GM19238 (cell line): ENCODE data around the gene LZTFL1.

Source experiments
- DNase-seq: peaks from one replicate; pipeline ENCODE4 v3.0.0; 2011; ENCODE audit warnings: low spot score; ENCODE audit not compliant: insufficient read length

Gene LZTFL1, protein sequence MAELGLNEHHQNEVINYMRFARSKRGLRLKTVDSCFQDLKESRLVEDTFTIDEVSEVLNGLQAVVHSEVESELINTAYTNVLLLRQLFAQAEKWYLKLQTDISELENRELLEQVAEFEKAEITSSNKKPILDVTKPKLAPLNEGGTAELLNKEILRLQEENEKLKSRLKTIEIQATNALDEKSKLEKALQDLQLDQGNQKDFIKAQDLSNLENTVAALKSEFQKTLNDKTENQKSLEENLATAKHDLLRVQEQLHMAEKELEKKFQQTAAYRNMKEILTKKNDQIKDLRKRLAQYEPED

DNA sequence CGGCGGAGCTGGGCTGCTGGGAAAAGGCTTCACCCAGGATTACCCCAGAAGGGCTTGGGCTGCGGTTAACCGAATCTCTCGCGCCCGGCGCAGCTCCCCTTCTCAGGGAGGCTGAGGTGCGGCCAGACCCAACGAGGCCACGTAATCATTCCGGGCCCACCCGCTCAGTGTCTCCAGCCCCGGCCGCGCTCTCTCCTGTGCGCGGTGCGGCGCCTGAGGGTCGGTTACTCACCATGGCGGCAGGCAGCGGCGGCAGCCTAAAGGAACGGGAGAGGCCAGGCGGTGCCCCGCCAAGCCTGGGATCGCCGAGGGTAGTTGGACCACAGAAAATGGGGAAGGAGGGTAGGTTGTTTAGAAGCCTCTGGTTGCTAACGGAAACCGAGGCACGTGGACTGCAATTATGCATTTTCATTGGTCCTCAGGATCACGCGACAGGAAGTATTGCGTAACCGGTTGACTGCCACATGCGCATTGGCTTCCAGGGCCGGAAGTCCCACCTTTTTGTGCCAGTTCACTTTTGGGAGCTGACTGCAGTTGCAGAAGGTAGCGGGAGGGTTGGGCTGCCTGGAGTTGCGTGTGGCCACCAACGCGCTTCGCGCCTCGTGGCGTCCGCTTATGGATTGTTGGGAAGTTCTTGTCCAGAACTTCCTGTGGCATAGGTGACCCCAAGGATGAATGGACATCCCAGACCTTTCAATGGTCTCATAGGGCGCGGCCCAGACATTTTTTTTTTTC lies at the start of gene LZTFL1:
Gene LZTFL1 (minus strand): TSS at position 363 of the 735 bp plus-strand sequence. CDS start 128 bp downstream, at position 235.
- DNase-seq: peak; percentile 79

DNA sequence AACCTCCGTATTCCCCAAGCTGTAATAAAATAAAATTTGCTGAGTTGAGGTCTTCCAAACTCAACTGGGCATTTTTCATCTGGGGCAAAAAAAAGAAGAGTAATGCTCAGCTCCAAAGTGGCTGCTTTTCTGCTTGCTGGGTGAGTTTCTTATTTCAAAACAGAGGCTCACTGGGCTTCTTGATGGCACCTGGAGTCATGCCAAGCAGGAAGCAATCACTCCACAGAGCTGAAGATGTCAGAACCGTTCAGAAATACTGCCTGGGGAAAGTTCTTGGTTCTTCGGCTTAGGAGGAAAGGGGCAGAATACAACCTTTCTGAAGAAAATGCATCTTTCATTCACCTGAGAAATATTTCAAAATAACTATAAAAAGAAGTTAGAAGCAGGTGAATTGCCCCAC lies 48.5 kb upstream of the LZTFL1 start:
- DNase-seq: no peak

DNA sequence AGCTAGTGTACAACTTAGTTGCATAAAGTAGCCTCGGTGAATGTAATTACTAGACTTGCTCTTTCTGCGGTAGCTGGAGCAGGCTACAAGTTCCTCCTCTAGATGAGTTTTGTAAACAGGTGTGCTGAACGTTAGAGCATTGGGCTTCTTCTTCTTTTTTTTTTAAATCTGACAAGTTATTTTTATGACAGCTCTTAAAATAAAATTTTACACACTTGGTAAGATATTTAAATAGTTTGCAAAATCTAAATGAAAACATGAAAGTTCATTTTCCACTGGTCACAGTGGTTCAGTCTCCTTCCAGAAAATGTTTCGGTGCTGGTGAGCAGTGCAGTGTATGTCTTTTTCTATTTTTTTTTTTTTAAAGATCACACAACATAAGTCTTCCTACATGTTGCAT lies 47.4 kb upstream of the LZTFL1 start:
- DNase-seq: no peak

DNA sequence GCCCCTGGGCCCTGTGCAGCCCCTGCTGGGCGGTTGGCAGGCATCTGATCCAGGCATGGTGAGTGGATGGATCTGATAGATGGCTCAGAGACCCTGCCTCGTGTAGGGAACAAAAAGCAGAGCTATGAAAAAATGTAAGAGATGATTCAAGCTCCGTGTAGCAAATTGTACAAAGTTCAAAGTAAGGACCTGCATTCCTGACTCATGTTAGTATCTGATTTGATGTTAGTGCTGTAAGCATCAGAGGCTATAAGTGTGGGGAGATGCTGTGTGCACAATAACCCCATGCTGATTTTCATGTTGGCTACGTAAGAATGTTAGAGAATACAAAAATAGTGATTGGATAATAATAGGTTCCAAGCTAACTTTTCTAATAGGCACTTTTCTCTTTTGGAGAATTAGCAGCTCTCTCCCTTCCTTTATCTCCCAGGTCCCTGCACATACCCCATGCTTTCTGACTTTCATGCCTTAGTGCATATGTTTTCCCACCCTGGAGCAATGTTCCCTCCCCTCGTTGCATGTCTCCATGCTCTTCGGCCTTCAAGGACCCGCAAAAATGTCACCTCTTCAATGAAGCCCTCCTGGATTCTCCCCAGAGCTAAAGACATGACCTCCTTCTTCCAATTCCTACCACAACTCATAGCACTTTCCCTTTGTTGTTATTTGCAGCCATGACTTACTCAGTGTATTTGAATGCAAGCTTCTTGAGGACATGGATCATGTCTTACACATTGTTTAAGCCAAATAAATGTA lies 46.0 kb upstream of the LZTFL1 start:
- no peak for DNase-seq

DNA sequence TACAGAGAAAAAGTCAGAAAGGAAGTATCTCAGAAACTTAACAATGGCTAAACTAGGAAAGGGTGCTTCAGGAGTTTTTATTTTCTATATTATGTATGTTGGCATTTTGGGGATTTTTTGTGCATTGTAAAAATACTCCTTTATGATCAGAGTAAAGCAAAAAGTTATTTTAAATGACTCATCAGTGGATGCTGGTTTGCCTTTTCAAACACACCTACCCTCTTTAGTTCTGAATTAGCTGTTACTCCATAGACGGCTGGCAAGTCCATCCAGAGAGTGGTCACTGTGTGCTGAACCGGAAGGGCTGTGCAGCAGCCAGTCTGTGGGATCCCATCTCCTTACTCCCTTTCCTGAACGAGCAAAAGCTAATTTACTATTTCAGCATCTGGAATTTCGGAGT lies 45.4 kb upstream of the LZTFL1 start:
- no peak for DNase-seq

DNA sequence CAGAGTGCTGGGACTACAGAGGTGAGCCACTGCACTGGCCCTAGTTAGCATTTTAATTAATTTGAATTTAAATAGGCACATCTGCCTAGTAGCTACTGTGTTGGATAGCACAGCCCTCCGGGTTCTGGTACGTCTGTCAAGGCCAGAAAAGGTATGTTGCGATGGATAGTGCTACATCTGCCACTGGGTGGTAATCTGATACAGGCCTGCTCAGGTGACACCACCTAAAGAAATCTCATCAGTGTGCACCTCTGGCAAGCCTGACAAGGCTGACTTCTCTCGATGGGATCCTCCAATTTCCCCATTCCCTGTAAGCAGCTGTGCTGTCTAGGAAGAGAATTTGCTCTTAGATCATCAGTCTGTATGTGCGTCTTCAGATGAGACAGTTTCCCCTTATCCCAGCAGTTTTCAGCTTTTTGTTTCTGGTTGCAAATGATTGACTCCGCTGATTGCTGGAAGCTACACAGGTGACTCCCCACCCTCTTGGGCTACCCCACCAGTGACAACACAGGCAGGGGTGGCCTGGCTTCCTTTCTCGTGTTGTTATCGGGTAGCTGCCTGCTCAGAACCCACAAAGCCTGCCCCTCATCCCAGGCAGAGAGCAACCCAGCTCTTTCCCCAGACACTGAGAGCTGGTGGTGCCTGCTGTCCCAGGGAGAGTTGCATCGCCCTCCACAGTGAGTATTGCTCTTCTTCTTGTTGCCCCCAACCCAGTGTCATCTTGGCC lies 44.2 kb upstream of the LZTFL1 start, which contains the start of gene CCR9:
Gene CCR9 (plus strand): TSS at position 565 of the 727 bp plus-strand sequence. CDS start 8,391 bp downstream, outside the sequence.
- DNase-seq: no peak

DNA sequence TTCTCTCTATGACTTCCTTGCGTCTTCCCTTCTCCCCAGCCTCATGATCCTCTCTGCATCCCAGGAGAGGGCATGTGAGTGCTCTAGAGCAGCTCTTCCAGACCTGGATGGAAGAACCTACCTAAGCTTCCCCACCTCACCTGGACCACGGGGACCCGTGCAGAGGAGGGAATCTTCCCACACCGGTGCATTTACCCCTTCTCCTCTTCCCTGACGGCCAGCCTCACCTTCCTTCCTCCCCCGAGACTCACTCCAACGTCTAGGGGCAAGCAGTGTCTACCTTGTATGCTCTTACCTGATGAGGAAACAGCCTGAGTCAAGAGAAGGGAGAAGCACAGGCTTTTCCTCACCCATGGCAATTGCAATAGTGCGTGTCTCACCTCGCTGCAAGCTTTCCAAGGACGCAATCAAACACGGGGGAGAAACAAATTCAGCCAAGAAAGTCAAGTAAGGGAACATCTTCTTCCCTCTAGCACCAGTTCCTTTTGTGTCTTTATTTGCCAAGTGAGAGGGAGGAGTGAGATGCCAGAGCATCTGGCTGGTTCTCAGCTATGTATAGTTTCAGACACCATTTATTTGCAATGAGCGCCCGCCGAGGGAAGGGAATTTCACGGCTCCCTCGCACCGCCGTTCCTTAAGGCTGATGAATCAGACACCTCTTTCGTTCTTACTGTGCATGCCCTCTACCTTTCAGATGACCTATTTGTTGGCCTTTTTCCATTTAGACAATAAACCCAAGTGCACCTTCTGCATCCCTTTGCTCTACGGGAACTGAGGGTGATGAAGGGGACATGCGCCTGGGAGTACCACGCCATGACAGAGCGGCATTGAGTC lies 42.7 kb upstream of the LZTFL1 start:
- DNase-seq: no peak

DNA sequence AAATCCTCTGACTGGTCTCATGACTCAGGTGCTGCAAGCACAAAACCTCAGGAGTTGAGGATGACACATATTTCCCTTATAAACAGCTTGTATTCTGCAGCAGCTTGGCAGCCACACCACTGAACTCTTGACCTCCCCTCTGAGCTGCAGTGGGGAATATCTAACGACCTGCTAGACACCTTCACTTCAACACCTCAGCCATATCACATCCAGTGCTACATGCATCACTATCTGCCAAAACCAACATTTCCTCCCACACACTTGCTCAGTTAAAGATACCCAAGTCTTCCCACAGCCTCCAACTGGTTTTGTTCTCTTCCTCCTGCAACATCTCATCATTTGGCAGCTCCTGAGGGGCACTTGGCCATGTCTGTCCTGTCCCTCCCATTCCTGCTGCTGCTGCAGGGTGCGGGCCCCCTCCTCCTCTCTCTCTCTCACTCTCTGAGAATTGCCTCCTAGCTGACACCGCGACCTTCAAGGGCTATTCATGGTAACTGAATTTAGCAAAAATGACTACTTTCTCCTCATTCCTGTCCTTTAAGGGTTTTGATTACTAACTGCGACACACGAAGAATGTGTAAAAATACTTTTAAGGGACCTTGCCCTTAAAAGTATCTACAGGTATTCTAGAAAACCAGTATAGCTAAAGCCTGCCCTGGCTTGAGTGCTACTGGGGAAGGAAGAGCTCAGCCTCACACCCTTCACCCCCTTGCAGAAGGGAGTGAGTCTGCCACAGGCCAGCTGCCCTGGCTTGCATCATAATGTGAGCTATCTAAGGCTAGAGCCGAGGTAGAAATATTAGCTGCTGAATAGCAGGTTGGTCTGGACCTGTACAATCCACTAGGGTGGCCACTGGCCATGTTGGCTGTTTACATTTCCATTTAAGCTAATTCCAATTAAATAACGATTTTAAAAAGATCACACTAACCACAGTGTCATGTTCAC lies 39.4 kb upstream of the LZTFL1 start:
- DNase-seq: no peak

DNA sequence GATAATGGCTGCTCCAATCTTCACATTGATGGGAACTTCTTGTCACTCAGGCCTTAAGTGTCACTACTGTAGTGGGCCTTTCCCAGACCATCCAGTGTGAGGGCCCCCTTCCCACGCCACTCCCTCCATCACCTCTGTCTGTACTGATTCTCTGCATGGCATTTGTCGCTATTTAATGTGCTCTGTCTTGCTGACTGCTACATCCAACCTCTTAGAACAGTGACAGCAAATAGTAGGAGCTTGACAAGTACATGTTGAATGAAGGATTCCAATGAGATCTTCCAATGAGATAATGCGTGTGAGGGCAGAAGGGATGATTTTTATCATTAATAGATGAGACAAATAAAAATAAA lies 38.8 kb upstream of the LZTFL1 start:
- no peak for DNase-seq

DNA sequence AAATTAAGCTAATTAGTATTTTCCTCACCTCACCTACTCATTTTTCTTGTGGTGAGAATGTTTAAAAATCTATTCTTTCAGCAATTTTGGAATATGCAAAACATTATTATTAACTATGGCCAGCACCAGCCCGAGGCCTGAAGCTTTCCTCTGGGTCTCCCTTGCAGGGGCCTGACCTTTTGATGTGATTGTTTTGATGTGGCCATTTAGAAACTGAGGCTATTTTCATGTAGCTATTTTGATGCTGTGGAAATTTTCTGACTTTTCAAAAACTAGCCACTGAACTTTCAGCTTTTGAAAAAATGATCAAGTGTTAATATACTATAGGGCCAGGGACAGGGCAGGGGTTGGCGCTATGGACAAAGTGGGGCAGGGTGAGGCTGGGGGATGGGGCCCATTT lies 36.2 kb upstream of the LZTFL1 start:
- DNase-seq: no peak

DNA sequence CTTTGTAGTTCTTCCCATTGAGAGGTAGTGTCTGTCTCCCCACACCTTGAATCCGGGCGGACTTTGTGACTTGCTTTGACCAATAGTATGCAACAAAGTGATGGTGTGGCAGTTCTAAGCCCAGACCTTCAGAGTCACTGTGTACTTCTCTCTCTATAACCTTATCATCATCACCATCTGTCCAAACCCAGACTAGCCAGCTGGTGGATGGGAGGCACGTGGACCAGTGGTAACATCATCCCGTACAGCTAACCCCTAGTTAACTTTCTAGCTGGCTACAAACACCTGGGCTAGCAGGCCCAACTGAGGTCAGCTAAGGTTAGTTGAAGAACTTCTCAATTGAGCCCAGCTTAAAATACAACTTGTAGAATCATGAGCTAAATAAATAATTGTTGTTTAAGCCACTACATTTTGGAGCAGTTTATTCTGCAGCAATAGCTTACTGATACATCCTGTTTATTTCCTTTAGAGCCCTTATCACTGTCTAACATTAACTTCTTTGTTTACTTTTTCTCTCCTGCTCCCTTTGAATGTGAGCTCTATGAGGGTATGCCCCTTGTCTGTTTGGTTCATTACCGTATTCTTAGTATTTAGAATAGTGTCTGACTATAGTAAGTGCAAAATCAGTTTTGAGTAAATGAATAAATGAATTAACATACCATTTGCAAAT lies 32.9 kb upstream of the LZTFL1 start:
- no peak for DNase-seq

DNA sequence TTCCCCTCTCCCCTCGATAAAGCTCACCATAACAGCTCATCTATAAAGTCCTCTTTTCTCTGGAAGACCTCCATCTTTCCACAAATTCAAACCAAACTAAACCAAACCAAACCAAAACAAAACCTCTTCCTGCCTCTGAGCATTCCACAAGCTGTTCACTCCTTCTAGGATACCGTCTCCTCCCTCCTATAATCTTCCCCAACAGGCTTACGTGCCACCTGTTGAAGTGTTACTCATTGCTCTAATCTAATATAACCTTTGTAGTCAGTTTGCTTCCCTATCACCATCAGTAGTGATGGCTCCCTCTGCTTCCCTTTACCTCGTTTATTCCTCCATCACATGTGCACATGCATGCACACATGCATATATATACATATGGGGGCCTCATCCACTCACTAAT lies 31.7 kb upstream of the LZTFL1 start:
- DNase-seq: no peak

DNA sequence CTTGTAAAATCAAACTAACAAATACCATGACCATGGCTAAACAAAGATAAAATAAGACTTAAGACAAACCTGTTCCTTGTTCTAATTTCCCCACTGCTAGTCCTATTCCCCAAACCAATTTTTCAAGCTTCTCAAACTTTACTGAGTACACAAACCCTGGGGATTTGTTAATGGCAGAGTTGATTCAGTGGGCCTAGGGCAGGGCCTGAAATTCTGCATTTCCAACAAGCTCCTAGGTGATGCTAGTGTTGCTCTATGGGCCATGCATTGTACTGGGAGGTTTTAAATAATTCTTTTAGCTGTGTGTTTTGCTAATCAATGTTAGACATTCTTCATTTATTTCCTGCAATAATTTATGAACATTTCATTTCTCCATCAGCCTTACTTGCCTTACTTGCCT lies 31.1 kb upstream of the LZTFL1 start:
- DNase-seq: no peak

DNA sequence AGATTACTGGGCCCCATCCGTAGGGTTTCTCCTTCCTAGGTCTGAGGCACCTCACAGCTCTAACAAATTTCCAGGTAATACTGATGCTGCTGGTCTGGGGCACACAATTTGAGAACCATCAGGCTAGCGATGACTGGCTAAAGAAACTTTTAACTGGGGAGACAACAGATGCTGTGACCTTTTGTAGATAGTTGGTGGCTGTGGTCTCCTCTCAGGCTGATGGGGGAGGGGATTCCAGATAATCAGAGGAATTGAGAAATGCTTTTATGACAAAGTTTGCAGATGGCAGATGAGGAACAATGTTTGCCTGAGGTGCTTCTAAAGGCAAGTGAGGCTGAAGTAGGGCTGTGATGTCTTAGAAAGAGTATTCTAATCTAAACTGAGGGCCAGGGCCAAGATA lies 30.6 kb upstream of the LZTFL1 start:
- no peak for DNase-seq

DNA sequence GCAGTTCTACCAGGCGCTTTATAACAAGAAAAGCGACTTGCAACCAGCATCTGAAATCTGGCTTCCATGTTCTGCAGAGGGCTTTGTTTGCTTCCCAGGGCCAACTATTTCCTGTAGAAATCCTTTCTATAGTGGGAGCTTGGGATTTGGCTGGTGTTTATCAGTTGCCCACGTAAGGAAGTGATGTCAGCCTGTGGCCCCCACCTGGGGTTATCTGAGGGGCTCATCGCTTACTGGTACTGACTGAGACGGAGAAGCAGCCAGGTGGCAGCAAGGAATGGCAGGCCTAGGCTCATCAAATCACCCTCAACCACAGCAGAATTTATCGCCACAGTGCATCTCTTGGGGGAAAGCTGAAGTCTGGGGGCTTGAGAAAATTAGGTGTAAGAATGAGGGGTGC lies 29.9 kb upstream of the LZTFL1 start:
- DNase-seq: no peak

DNA sequence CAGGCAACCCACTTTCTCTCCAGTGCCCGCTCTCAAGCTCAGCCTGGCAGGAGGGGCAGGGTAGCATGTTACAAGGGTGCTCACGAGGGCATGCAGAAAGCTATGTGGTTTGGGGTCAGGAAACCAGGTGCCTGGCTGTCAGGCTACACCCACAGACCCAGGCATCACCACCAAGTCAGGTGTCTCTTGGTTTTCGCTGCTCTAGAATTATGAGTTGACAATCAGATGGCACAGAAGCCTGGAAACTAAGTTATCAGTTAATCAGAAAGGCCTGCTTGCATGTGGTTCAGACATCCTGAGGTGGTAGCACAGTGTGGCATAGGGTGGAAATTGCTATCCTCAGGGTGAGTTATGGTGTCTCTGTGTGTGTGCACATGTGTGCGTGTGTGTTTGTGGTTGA lies 28.2 kb upstream of the LZTFL1 start:
- DNase-seq: no peak

DNA sequence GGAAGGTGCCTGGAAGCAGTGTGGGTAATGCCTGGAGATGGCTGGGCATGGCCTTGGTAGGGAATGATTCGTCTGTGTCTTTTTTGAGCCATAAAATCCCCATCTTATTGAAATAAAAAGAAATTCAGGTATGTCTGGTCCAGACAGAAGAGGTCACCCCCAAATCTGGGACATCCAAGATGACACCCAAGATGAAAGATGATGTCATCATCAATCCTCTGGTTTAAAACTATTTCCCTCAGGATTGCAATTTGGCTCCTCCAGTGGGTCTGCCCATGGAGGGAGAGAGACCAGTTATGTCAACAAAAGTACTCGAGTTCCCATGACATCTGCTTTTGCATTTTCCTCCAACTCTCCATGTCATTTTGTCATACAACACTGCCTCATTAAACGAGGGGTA lies 27.7 kb upstream of the LZTFL1 start:
- DNase-seq: no peak

DNA sequence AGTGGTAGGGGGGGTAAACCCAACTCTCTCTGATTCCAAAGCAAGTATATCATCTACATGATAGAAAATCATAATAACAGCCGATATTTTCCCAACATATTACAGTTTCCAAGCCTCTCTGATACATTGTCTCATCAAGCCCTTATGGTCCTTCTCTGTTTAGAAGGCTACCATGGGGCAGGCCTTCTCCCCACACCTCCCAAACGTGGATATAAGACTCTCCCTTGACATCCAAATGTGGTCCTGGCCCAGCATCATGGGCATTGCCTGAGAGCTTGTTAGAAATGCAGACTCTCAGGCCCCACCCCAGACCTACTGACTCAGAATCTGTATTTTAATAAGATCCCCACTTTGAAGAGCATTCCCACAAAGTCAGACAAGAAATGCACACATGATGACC lies 26.7 kb upstream of the LZTFL1 start:
- DNase-seq: no peak

DNA sequence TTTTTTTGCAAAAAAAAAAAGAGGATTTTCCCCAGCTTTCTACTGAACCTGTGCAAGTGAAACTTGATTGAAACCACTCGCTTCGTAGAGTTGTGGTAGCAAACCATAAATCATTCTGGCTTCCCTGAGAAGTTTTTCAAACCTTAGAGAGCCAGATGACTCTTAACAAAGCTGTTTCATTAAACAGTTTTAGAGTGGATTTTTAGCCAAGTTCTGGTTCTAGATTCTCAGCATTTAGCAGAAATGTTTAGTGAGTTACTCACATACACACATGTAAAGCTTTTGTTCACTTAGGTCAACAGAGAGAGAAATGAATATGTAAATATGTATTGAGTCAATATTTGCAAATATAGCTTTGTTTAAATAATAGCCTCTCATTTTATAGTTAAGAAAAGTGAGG lies 26.3 kb upstream of the LZTFL1 start:
- DNase-seq: no peak
